ENCODE data around the gene OSMR. TPM values are rescaled to one million over a fixed set of nuclear protein-coding genes. Genes with fewer than 3 reads are reported as not detected.
A peak's percentile ranks its signal among the peaks of the same experiment; 100 is the strongest.

OSMR gene
- total RNA-seq, 4 donors from 2014 or later = 23.8 to 87.6 (median 30.3) TPM

DNA sequence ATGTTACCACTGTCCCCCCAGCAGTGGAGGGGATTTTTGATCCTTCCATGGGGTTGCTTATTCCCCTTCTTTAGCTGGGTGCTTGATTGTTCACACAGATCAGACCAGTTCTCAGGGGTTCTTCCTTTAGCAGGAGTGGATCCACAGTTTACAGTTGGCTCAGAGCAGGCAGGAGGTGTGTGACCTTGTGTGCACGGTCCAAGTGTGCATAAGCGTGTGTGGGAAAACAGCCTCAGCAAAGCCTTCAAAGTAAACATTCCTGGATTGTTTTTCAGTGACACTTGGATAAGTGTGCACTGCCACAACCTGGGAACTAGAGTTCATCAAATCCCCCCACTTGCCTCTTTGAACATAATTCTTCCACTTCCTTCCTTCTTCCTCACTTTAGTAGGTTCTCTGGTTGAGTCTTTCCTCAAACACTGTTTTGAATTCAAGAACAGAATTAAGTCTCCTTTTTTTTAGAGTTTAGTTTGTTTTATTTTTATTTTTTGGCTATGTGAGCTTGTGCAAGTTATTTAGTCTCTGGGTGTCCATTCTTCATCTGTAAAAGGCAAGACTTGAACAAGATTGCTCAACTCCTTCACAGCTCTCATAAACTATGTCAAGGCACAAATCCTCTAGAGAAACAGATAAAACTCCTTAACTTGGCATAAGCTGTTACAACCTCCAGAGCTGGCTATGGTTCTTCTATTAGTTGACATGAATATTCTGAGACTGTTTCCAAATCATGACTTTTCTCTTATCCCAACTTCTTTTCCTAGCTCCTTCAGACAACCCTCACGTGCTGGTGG lies 78.0 kb downstream of the OSMR start:
- Histone ChIP-seq H3K36me3 (no peaks in the 10 kb centered on the region), H3K4me3 (no peak overlapping the region), H3K9me3 (no peaks in the 10 kb centered on the region), H3K27me3 (no peaks in the 10 kb centered on the region), H3K4me1 (peaks cover 2 to 7% of the 10 kb centered on the region in 2 donors), H3K27ac (peak overlapping the region; percentile 73 to 75)
- intact Hi-C loops (cut with DNase I; ENCODE audit: low total_unique reads) = no loop called here
- no peak for DNase-seq
- TF ChIP-seq, protein P1, sequence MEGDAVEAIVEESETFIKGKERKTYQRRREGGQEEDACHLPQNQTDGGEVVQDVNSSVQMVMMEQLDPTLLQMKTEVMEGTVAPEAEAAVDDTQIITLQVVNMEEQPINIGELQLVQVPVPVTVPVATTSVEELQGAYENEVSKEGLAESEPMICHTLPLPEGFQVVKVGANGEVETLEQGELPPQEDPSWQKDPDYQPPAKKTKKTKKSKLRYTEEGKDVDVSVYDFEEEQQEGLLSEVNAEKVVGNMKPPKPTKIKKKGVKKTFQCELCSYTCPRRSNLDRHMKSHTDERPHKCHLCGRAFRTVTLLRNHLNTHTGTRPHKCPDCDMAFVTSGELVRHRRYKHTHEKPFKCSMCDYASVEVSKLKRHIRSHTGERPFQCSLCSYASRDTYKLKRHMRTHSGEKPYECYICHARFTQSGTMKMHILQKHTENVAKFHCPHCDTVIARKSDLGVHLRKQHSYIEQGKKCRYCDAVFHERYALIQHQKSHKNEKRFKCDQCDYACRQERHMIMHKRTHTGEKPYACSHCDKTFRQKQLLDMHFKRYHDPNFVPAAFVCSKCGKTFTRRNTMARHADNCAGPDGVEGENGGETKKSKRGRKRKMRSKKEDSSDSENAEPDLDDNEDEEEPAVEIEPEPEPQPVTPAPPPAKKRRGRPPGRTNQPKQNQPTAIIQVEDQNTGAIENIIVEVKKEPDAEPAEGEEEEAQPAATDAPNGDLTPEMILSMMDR (IDR thresholded peaks at IDR 0.05) = no peak
- TF ChIP-seq POLR2A (IDR thresholded peaks at IDR 0.05) = no peak

DNA sequence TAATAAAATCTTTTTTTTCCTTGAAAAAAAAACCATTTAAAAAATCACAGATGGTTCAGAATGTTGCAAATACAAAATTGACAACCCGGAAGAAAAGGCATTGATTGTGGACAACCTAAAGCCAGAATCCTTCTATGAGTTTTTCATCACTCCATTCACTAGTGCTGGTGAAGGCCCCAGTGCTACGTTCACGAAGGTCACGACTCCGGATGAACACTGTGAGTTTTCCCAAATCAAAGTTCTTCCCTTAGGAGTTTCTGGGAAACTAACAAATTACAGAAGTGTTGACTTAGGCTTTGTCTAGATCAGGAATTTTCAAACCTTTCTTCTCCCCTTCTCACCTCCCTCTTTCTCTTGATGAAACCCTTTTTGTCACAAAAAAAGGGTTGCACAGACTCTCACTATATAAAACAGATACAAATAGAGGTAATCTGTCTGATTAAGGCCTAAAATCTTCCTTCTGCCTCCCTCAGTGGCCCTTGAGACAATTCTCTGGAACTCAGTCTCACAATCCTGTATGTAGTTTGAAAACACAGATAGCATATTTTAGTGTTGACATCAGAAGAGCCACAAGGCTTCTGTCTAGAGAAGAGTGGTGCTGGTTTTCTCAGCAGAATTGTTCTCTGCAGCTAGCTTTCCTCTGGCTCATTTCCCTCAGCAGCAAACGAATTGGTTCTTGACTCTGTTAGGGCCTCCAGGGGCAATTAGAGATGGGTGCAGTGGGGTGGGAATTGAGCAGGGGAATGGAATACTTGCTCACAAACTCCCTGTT lies 79.5 kb downstream of the OSMR start:
- Histone ChIP-seq H3K4me3 (no peak overlapping the region), H3K27ac (peak overlapping the region; percentile 73 to 75), H3K4me1 (peaks cover 2 to 7% of the 10 kb centered on the region in 2 donors), H3K27me3 (no peaks in the 10 kb centered on the region), H3K36me3 (no peaks in the 10 kb centered on the region), H3K9me3 (no peaks in the 10 kb centered on the region)
- TF ChIP-seq, protein P1 (IDR thresholded peaks at IDR 0.05) = no peak
- TF ChIP-seq POLR2A (IDR thresholded peaks at IDR 0.05) = no peak
- no peak for DNase-seq
- intact Hi-C loops (cut with DNase I; ENCODE audit: low total_unique reads) = no loop called here

DNA sequence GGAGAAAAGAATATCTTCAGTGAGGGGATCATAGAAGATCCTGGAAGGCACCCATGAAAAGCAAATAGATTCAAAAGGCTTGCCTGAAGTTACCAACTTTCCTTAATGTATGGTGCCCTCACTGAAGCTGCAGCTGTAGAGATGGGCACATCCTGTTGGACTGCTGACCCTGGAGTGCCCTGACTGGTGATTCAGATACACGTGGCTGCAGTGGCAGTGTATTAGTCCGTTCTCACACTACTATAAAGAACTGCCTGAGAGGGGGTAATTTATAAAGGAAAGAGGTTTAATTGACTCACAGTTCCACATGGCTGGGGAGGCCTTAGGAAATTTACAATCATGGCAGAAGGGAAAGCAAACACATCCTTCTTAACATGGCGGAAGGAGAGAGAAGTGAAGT lies 80.3 kb downstream of the OSMR start:
- TF ChIP-seq, protein P1 (IDR thresholded peaks at IDR 0.05) = no peak
- no peak for TF ChIP-seq POLR2A (IDR thresholded peaks at IDR 0.05)
- Histone ChIP-seq H3K9me3 (no peaks in the 10 kb centered on the region), H3K36me3 (no peaks in the 10 kb centered on the region), H3K4me3 (no peak overlapping the region), H3K27me3 (no peaks in the 10 kb centered on the region), H3K27ac (peak overlapping the region; percentile 73 to 75), H3K4me1 (peaks cover 2 to 7% of the 10 kb centered on the region in 2 donors)
- no peak for DNase-seq
- intact Hi-C loops (cut with DNase I; ENCODE audit: low total_unique reads) = no loop called here

DNA sequence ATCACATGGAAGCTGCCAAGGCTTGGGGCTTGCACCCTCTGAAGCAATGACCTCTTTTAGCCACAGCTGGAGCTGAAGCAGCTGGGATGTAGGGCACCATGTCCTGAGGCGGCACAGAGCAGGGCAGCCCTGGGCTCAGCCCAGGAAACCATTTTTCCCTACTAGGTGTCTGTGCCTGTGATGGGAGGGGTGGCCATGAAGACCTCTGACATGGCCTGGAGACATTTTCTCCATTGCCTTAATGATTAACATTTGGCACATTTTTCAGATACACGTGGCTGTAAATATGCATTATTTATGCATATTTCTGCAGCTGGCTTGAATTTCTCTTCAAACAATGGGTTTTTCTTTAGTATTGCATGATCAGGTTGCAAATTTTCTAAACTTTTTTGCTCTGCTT lies 81.7 kb downstream of the OSMR start:
- no peak for DNase-seq
- Histone ChIP-seq H3K4me3 (no peak overlapping the region), H3K27me3 (no peaks in the 10 kb centered on the region), H3K9me3 (no peaks in the 10 kb centered on the region), H3K36me3 (no peaks in the 10 kb centered on the region), H3K4me1 (peaks cover 2 to 7% of the 10 kb centered on the region in 2 donors), H3K27ac (no peak overlapping the region)
- TF ChIP-seq, protein P1 (IDR thresholded peaks at IDR 0.05) = no peak
- no peak for TF ChIP-seq POLR2A (IDR thresholded peaks at IDR 0.05)
- intact Hi-C loops (cut with DNase I; ENCODE audit: low total_unique reads) = no loop called here

DNA sequence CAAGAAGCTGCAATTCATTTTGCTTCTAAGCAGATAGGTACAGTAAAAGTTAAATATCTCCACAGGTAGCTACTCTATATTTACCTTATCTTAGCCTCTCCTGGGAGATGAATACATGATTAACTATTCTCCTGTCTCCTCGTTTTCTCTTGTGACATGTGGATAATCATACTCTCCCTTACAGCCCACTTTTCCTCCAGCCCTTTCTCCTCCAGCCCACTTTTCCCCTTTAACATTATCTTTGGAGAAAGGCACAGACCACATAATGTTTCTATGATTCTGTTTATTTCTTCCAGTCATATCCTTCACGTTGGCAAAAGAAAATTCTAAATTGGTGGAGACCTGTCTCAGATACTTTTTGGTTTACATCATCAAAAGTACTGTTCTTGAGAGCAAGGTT lies 84.0 kb downstream of the OSMR start:
- intact Hi-C loops (cut with DNase I; ENCODE audit: low total_unique reads) = no loop called here

More for the DNA sequence above, 84.0 kb downstream of the OSMR start:
- no peaks in the 10 kb centered on the region for H3K9me3 ChIP-seq
- H3K36me3 ChIP-seq = no peaks in the 10 kb centered on the region
- no peak for DNase-seq
- no peaks in the 10 kb centered on the region for H3K27me3 ChIP-seq
- peaks cover 1 to 7% of the 10 kb centered on the region in 2 donors for H3K4me1 ChIP-seq
- H3K27ac ChIP-seq = no peak overlapping the region
- no peak overlapping the region for H3K4me3 ChIP-seq
- no peak for TF ChIP-seq POLR2A (IDR thresholded peaks at IDR 0.05)
- TF ChIP-seq, protein P1 (IDR thresholded peaks at IDR 0.05) = no peak
